Kidney epithelial cell (primary cell): ENCODE results near the gene HIKESHI. TPM values are rescaled to one million over a fixed set of nuclear protein-coding genes. Genes with fewer than 3 reads are reported as not detected.

Experiments
- DNase-seq: peaks from one replicate; pipeline ENCODE4 v3.0.0-alpha.2; 2010; ENCODE audit warnings: low read depth
- H3K27me3 ChIP-seq: 2 replicates; pipeline ENCODE4 v1.6.0; 2011; ENCODE audit warnings: low read length; ENCODE audit not compliant: control insufficient read depth, insufficient read depth
- H3K36me3 ChIP-seq: 2 replicates; pipeline ENCODE4 v1.5.1; 2011; ENCODE audit warnings: low read length; ENCODE audit not compliant: control insufficient read depth, insufficient read depth
- H3K4me3 ChIP-seq: 2 replicates; pipeline ENCODE4 v1.5.1; 2011; ENCODE audit warnings: low read depth, mild to moderate bottlenecking, control low read depth, low read length
- total RNA-seq: library from RNA; depleted of rRNA; stranded (reverse); fragments of >200 nt; gene quantifications from 2 replicates; pipeline ENCODE4 v1.2.3, GENCODE V29; 2015
- TF ChIP-seq, protein P1 (sequence below): IDR thresholded peaks from 2 replicates; pipeline ENCODE4 v1.5.1; 2011; ENCODE audit warnings: mild to moderate bottlenecking, moderate library complexity, low read length, control low read depth, inconsistent platforms; ENCODE audit not compliant: insufficient read depth, poor library complexity, severe bottlenecking

Gene HIKESHI
- total RNA-seq, 1 donor from 2014 or later = 34.6 TPM

DNA sequence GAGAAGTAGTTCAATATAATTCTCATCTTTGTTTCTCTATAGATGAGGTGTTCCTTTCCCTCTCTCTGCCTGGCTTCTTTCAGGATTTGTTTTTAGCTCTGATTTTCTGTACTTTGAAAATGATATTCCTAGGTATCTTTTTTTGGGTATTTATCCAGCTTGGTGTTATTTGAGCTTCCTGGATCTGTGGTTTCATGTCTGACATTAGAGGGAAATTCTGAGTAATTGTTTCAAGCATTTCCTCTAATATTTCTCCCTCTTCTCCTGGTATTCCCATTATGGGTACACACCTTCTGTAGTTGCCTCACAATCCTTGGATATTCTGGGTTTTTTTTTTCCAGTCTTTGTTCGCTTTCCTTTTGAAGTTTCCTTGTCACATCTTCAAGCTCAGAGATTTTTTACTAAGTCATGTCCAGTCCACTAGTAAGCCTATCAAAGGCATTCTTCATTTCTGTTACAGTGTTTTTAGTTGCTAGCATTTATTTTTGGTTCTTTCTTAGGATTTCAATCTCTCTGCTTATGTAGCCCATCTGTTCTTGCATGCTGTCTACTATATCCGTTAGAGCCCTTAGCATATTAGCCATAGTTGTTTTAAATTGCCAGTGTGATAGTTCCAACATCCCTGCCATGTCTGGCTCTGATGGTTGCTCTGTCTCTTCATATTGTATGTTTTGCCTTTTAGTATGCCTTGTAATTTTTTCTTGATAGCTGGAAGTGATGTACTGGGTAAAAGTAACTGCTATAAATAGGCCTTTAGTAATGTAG lies 78.4 kb downstream of the HIKESHI start:
- Histone ChIP-seq H3K36me3 (no peaks in the 10 kb centered on the region), H3K27me3 (no peaks in the 10 kb centered on the region), H3K4me3 (no peak overlapping the region)
- TF ChIP-seq, protein P1, sequence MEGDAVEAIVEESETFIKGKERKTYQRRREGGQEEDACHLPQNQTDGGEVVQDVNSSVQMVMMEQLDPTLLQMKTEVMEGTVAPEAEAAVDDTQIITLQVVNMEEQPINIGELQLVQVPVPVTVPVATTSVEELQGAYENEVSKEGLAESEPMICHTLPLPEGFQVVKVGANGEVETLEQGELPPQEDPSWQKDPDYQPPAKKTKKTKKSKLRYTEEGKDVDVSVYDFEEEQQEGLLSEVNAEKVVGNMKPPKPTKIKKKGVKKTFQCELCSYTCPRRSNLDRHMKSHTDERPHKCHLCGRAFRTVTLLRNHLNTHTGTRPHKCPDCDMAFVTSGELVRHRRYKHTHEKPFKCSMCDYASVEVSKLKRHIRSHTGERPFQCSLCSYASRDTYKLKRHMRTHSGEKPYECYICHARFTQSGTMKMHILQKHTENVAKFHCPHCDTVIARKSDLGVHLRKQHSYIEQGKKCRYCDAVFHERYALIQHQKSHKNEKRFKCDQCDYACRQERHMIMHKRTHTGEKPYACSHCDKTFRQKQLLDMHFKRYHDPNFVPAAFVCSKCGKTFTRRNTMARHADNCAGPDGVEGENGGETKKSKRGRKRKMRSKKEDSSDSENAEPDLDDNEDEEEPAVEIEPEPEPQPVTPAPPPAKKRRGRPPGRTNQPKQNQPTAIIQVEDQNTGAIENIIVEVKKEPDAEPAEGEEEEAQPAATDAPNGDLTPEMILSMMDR = no peak
- DNase-seq = no peak

DNA sequence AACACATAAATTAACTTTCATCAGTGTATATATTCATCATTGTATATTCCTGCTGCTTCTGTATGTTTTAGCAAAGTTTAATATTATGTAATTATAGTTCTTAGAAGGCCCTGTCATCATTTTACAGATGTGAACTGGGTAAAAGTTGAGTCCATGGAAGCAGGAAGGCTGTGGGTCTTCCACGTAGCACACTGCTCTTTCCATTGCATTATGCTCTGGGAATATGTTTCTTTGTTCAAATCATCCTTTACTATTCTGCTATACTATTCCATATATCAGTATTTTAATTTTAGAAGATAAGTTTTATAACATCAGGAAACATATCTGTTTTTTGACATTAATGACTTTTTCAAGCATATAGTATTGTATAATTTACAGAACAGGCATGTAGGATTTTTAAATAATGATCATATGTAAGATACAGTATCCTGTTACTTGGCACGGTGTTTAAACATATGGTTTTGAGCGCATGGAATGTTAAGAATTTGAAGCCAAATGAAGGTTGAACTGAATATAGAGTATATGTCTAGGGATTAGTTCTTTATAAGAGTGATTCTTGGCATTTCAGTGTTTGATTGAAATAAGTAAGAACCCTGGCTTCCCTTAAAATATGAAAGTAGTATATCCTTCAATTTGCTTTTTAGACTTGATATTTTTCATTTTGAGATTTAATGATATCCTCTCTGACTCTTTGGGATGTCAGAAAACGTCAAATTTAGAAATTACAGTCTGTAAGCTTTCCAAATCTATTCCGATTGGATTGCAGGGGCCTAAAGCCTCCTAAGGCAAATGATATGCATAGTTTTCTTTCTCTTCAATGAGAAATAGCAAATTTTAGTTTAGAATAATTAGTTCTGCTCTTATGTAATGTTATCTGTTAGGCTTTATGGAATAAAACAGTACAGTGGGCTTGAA lies 81.3 kb downstream of the HIKESHI start:
- no peak for DNase-seq
- TF ChIP-seq, protein P1 = no peak

DNA sequence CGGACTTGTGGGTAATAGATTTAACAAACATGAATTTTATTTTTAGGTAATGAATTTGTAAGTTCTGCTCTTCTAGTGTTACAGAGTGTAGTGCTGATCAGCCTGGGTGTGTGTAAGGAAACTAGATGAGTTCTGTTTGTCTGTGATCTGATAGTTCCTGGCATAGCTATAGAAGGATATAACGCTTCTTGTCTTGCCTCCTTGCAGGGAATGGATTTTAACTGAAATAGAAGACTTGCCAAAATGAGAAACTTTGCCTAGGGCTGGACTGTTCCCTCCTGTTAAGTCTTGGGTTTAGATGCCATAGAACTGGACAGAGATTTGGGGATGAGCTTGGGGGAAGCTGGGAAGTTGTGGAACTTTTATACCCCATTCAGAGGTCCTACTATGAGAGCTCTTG lies 84.2 kb downstream of the HIKESHI start:
- H3K36me3 ChIP-seq = no peaks in the 10 kb centered on the region
- no peak overlapping the region for H3K4me3 ChIP-seq
- TF ChIP-seq, protein P1 = no peak
- no peaks in the 10 kb centered on the region for H3K27me3 ChIP-seq
- DNase-seq = no peak

More for the DNA sequence above, 81.3 kb downstream of the HIKESHI start:
- no peaks in the 10 kb centered on the region for H3K27me3 ChIP-seq
- no peak overlapping the region for H3K4me3 ChIP-seq
- H3K36me3 ChIP-seq = no peaks in the 10 kb centered on the region

DNA sequence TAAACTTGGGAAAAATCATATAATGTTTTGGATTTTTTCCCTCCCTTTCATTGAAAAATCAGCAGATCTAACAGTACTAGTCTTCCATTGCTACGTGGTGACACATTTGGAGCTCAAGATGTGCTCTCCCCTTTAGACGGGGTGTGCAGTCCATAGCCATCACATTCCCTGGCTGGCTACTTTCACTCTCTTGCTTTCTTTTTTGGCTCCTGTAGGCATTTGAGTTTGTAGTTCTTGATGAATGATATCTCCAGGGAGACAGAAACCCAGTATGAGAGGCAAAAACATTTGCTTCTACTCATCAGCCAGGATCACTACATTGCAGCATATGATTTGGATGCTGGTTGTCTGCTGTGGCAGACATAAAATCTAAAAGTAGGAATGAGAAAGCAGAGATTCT lies 84.7 kb downstream of the HIKESHI start:
- Histone ChIP-seq H3K4me3 (no peak overlapping the region), H3K27me3 (no peaks in the 10 kb centered on the region), H3K36me3 (no peaks in the 10 kb centered on the region)
- DNase-seq = no peak
- TF ChIP-seq, protein P1 = no peak

DNA sequence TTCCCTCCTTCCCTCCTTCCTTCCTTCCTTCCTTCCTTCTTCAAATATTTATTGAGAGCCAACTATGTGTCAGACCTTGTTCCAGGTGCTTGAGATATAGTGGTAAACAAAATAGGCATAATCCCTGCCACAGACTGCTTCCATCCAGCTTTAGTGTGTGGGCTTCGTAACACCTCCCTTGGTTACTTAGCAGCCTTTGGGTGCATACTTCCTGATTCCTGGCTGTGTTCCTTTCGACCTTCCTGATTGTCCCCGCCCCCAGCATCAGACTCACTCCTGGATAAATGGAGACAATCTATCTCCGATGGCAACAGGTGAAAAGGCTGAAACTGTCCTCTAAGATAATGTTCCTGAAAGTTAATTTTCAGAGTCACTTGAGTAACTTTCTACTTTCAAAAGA lies 86.2 kb downstream of the HIKESHI start:
- Histone ChIP-seq H3K36me3 (no peaks in the 10 kb centered on the region), H3K4me3 (no peak overlapping the region), H3K27me3 (no peaks in the 10 kb centered on the region)
- TF ChIP-seq, protein P1 = no peak
- DNase-seq = no peak
